Neural progenitor cell (in vitro differentiated cells): ENCODE results near the gene BPIFB2. TPM values are rescaled to one million over a fixed set of nuclear protein-coding genes. Genes with fewer than 3 reads are reported as not detected.
"Not testable (repeated sequence)": the region's sequence is repeated elsewhere in the genome, so short reads cannot be mapped to it uniquely, and the experiment has no call there.

ENCODE experiments used
- DNase-seq: peaks from one replicate; pipeline ENCODE4 v3.0.0-alpha.2; 2016; ENCODE audit warnings: low spot score
- H2AFZ ChIP-seq: fragments of 200-600 bp; sonication (generic); replicated peaks from 2 replicates; pipeline ENCODE4 v1.6.1; 2016; ENCODE audit warnings: antibody characterized with exemption
- H3F3A ChIP-seq: fragments of 200-600 bp; sonication (generic); 2 replicates; pipeline ENCODE4 v1.6.1; 2016; ENCODE audit warnings: antibody characterized with exemption, low read depth
- H3K27ac ChIP-seq: fragments of 200-600 bp; sonication (generic); 2 replicates; pipeline ENCODE4 v1.5.1; 2016; ENCODE audit warnings: mild to moderate bottlenecking
- H3K27me3 ChIP-seq: fragments of 200-600 bp; sonication (generic); 2 replicates; pipeline ENCODE4 v1.6.1; 2016; ENCODE audit warnings: mild to moderate bottlenecking, moderate library complexity
- H3K36me3 ChIP-seq: fragments of 200-600 bp; sonication (generic); 2 replicates; pipeline ENCODE4 v1.5.1; 2016
- H3K4me1 ChIP-seq: fragments of 200-600 bp; sonication (generic); 2 replicates; pipeline ENCODE4 v1.6.1; 2016; ENCODE audit warnings: mixed run types
- H3K4me2 ChIP-seq: fragments of 200-600 bp; sonication (generic); 2 replicates; pipeline ENCODE4 v1.6.1; 2016
- H3K4me3 ChIP-seq: fragments of 200-600 bp; sonication (generic); 2 replicates; pipeline ENCODE4 v1.5.1; 2016
- H3K79me2 ChIP-seq: fragments of 200-600 bp; sonication (generic); 2 replicates; pipeline ENCODE4 v1.6.1; 2016; ENCODE audit warnings: low read depth
- H3K9ac ChIP-seq: fragments of 200-600 bp; sonication (generic); 2 replicates; pipeline ENCODE4 v1.6.1; 2016
- H3K9me3 ChIP-seq: fragments of 200-600 bp; sonication (generic); 2 replicates; pipeline ENCODE4 v1.5.1; 2016; ENCODE audit warnings: low read depth
- H4K20me1 ChIP-seq: fragments of 200-600 bp; sonication (generic); 2 replicates; pipeline ENCODE4 v1.6.1; 2016; ENCODE audit warnings: low read depth
- H3K27ac Mint-ChIP-seq: 3 replicates; pipeline ENCODE4 v1.8.0; 2021; ENCODE audit warnings: mixed read lengths
- H3K27me3 Mint-ChIP-seq: 2 replicates; pipeline ENCODE4 v1.8.0; 2022; ENCODE audit warnings: low read depth, mild to moderate bottlenecking, inconsistent platforms, moderate library complexity, mixed read lengths; ENCODE audit not compliant: insufficient read depth
- H3K36me3 Mint-ChIP-seq: 3 replicates; pipeline ENCODE4 v1.8.0; 2021; ENCODE audit warnings: mixed read lengths
- H3K4me1 Mint-ChIP-seq: 3 replicates; pipeline ENCODE4 v1.8.0; 2021; ENCODE audit warnings: mixed read lengths
- H3K4me3 Mint-ChIP-seq: 3 replicates; pipeline ENCODE4 v1.8.0; 2021; ENCODE audit warnings: mild to moderate bottlenecking, moderate library complexity, mixed read lengths
- H3K9me3 Mint-ChIP-seq: 3 replicates; pipeline ENCODE4 v1.8.0; 2020; ENCODE audit warnings: mixed read lengths
- CTCF ChIP-seq: fragments of 200-600 bp; sonication (generic); IDR thresholded peaks from 2 replicates; pipeline ENCODE4 v1.5.1; 2017; ENCODE audit warnings: antibody characterized with exemption, mild to moderate bottlenecking
- EZH2 ChIP-seq: fragments of 200-600 bp; sonication (generic); IDR thresholded peaks from 2 replicates; pipeline ENCODE4 v1.6.1; 2017; ENCODE audit warnings: antibody characterized with exemption, mild to moderate bottlenecking, moderate library complexity
- EZH2phosphoT487 ChIP-seq: fragments of 200-600 bp; sonication (generic); IDR thresholded peaks from 2 replicates; pipeline ENCODE4 v1.6.1; 2017; ENCODE audit warnings: antibody characterized with exemption
- total RNA-seq: library from RNA; depleted of rRNA; stranded (reverse); fragments of >200 nt; gene quantifications from 2 replicates; pipeline ENCODE4 v1.2.3, GENCODE V29; 2015; ENCODE audit warnings: low replicate concordance

BPIFB2 gene
- total RNA-seq, 1 donor from 2014 or later, result not detected

GRCh38 chr20:33042983-33043730 is 35.7 kb downstream of the BPIFB2 start:
- no peaks in the 10 kb centered on the region for H4K20me1 ChIP-seq
- TF ChIP-seq EZH2 (no peak), CTCF (no peak), EZH2phosphoT487 (no peak)
- no peaks in the 10 kb centered on the region for H3K4me1 Mint-ChIP-seq
- no peak overlapping the region for H3K4me3 ChIP-seq
- H3K4me2 ChIP-seq, result no peak overlapping the region
- no peaks in the 10 kb centered on the region for H3K36me3 ChIP-seq
- no peaks in the 10 kb centered on the region for H3K36me3 Mint-ChIP-seq
- H3K9me3 Mint-ChIP-seq, result peaks cover 19% of the 10 kb centered on the region
- no peaks in the 10 kb centered on the region for H3K4me1 ChIP-seq
- H3K79me2 ChIP-seq, result no peaks in the 10 kb centered on the region
- H3K27me3 ChIP-seq, result peaks cover 15% of the 10 kb centered on the region
- no peak overlapping the region for H2AFZ ChIP-seq
- no peak overlapping the region for H3K9ac ChIP-seq
- no peak for DNase-seq
- no peaks in the 10 kb centered on the region for H3K9me3 ChIP-seq
- no peak overlapping the region for H3K27ac ChIP-seq
- peaks cover 7% of the 10 kb centered on the region for H3K27me3 Mint-ChIP-seq
- H3K4me3 Mint-ChIP-seq, result no peak overlapping the region
- H3K27ac Mint-ChIP-seq, result no peak overlapping the region
- H3F3A ChIP-seq, result no peaks in the 10 kb centered on the region

- no peaks in the 10 kb centered on the region for H3K9me3 ChIP-seq
- no peaks in the 10 kb centered on the region for H3K36me3 ChIP-seq
- H3K4me1 ChIP-seq, result no peaks in the 10 kb centered on the region
- Mint-ChIP-seq H3K27me3 (peaks cover 7% of the 10 kb centered on the region), H3K27ac (no peak overlapping the region), H3K4me1 (no peaks in the 10 kb centered on the region), H3K4me3 (no peak overlapping the region), H3K36me3 (no peaks in the 10 kb centered on the region), H3K9me3 (peaks cover 19% of the 10 kb centered on the region)
- TF ChIP-seq EZH2, result no peak
- TF ChIP-seq CTCF, result no peak
- no peak for TF ChIP-seq EZH2phosphoT487
- H4K20me1 ChIP-seq, result no peaks in the 10 kb centered on the region
- no peak overlapping the region for H3K27ac ChIP-seq
- no peak overlapping the region for H2AFZ ChIP-seq
- no peaks in the 10 kb centered on the region for H3F3A ChIP-seq
- H3K79me2 ChIP-seq, result no peaks in the 10 kb centered on the region
- H3K27me3 ChIP-seq, result peaks cover 9% of the 10 kb centered on the region
- no peak overlapping the region for H3K4me2 ChIP-seq
- no peak overlapping the region for H3K4me3 ChIP-seq
- no peak overlapping the region for H3K9ac ChIP-seq
- no peak for DNase-seq
These were observed 36.3 kb downstream of the BPIFB2 start for GRCh38 chr20:33043731-33044181.

GRCh38 chr20:33045129-33045721 is 37.7 kb downstream of the BPIFB2 start:
- not testable (repeated sequence) for H3K27ac ChIP-seq, H3K9ac ChIP-seq, H3K4me3 ChIP-seq, H3K27ac Mint-ChIP-seq, H3F3A ChIP-seq, H4K20me1 ChIP-seq, H3K36me3 Mint-ChIP-seq, H3K27me3 ChIP-seq, H2AFZ ChIP-seq, H3K4me1 ChIP-seq, DNase-seq, H3K9me3 ChIP-seq, H3K4me1 Mint-ChIP-seq, H3K27me3 Mint-ChIP-seq, H3K4me2 ChIP-seq, H3K36me3 ChIP-seq, H3K79me2 ChIP-seq, H3K4me3 Mint-ChIP-seq
- H3K9me3 Mint-ChIP-seq, result peaks cover 19% of the 10 kb centered on the region

GRCh38 chr20:33046412-33046811 is 38.9 kb downstream of the BPIFB2 start:
- no peak overlapping the region for H3K27ac ChIP-seq
- H3K4me1 Mint-ChIP-seq, result peaks cover 4% of the 10 kb centered on the region
- TF ChIP-seq EZH2phosphoT487 (no peak), CTCF (no peak), EZH2 (no peak)
- peaks cover 19% of the 10 kb centered on the region for H3K9me3 Mint-ChIP-seq
- no peaks in the 10 kb centered on the region for H3K36me3 Mint-ChIP-seq
- no peak overlapping the region for H2AFZ ChIP-seq
- no peaks in the 10 kb centered on the region for H3K4me1 ChIP-seq
- no peaks in the 10 kb centered on the region for H3F3A ChIP-seq
- H3K79me2 ChIP-seq, result no peaks in the 10 kb centered on the region
- no peaks in the 10 kb centered on the region for H3K9me3 ChIP-seq
- no peak overlapping the region for H3K4me2 ChIP-seq
- H3K27me3 ChIP-seq, result no peaks in the 10 kb centered on the region
- no peak overlapping the region for H3K4me3 Mint-ChIP-seq
- H3K27me3 Mint-ChIP-seq, result peaks cover 3% of the 10 kb centered on the region
- no peaks in the 10 kb centered on the region for H3K36me3 ChIP-seq
- no peak overlapping the region for H3K27ac Mint-ChIP-seq
- no peak for DNase-seq
- H3K4me3 ChIP-seq, result no peak overlapping the region
- H3K9ac ChIP-seq, result no peak overlapping the region
- H4K20me1 ChIP-seq, result no peaks in the 10 kb centered on the region
